AG20443 (cell line): ENCODE results near the gene GBP1.
"Not testable (repeated sequence)": the region's sequence is repeated elsewhere in the genome, so short reads cannot be mapped to it uniquely, and the experiment has no call there.

Experiments used
- DNase-seq: peaks from one replicate; pipeline ENCODE4 v3.0.0; 2012; ENCODE audit warnings: low spot score, mixed read lengths

The GBP1 gene, protein sequence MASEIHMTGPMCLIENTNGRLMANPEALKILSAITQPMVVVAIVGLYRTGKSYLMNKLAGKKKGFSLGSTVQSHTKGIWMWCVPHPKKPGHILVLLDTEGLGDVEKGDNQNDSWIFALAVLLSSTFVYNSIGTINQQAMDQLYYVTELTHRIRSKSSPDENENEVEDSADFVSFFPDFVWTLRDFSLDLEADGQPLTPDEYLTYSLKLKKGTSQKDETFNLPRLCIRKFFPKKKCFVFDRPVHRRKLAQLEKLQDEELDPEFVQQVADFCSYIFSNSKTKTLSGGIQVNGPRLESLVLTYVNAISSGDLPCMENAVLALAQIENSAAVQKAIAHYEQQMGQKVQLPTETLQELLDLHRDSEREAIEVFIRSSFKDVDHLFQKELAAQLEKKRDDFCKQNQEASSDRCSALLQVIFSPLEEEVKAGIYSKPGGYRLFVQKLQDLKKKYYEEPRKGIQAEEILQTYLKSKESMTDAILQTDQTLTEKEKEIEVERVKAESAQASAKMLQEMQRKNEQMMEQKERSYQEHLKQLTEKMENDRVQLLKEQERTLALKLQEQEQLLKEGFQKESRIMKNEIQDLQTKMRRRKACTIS

GRCh38 chr1:89065079-89065868, at the start of gene GBP1:
Gene GBP1, minus strand, starts transcription at chr1:89065208. Its CDS starts 1,974 bp downstream, at chr1:89063234.
- DNase-seq, result peak; percentile 55

DNA sequence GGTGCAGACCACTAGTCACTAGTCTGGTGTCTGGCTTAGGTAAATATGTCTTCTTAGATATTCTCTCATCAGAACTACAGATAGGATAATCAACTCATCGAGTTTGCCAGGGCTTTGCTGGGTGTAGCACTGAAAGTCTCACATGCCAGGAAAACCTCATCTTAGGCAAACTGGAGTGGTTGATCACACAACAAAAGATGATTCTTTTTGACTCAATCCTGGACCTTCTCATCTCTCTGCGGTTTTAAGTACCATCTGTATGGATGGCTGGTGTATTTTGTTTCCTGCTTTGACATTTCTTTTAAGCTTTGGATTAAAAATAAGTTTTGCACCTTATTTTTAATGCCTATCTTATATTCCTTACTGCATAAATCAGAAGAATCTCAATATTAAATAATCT, 49.7 kb upstream of the GBP1 start:
- DNase-seq, result no peak

- DNase-seq, result no peak
Observed at GRCh38 chr1:89112871-89113613, 48.0 kb upstream of the GBP1 start.

DNA sequence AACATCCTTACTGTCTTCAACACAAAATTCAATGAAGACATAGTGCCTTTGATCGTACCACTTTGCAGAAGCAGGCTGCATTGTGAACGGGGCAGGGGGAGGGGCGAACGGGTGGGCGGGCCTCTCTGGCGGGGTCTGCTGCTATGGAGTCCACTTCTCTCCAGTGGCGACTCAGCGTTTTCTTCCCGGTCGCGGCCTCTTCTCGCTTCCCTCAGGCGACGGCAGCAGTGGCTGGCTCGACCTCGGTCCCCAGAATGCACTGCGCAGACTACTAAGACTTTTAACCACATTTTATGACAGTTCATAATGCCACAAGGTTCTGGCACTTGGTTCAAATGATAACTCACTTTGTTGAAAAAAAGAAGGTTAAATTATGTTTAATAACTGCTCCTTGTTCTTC, 39.7 kb upstream of the GBP1 start:
- no peak for DNase-seq

- DNase-seq, result no peak
Observed at GRCh38 chr1:89104147-89104546, 39.1 kb upstream of the GBP1 start.

DNA sequence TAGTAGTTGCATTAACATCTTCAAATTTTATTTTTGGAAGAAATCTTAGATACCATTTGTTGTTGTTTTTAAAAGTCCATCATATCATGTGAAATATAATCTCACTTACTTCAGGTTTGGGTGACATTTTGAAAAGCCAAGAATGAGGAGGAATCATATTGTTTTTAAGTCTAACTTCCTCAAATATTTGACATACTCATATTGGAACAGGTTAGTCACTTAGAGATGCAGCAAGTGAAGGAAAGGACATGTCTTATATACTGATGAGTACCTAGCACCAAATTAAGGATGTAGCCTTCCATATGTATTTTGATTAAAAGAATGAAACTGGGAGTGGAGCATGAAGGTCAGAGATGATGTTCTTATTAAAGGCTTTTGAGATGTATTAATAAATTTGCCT, 37.0 kb upstream of the GBP1 start:
- DNase-seq, result no peak

DNA sequence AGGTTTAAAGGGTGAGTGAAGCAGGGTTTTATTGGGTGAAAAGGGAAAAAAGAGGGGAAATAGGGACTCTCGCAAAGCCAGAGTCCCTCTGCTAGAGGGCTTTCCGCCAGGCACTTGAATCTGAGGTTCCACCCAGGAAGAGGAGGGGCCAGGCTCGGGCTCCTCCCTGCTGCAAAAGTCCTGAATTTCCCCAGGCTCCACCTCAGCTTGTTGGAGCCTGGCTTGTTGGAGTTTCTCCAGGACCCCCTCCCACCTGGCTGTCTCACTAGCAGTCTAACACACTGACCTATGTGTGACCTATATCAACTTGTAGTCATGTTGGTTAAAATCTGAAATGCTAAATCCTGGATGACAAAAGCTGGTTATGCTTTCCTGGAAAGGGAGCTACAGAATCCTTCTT, 35.4 kb upstream of the GBP1 start:
- no peak for DNase-seq

- no peak for DNase-seq
Observed at GRCh38 chr1:89098857-89099256, 33.8 kb upstream of the GBP1 start.

DNA sequence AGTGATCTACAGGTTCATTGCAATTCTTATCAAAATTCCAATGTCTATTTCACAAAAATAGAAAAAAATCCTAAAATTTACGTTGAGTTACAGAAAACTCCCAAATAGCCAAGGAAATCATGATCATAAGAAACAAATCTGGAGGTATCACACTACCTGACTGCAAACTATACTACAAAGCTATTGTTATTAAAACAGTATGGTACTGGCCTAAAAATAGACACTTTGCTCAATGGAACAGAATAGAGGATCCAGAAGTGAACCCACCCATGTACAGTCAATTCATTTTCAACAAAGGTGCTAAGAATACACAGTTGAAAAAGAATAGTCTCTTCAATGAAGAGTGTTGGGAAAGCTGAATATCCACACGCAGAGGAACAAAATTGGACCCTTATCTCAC, 30.7 kb upstream of the GBP1 start:
- no peak for DNase-seq

DNA sequence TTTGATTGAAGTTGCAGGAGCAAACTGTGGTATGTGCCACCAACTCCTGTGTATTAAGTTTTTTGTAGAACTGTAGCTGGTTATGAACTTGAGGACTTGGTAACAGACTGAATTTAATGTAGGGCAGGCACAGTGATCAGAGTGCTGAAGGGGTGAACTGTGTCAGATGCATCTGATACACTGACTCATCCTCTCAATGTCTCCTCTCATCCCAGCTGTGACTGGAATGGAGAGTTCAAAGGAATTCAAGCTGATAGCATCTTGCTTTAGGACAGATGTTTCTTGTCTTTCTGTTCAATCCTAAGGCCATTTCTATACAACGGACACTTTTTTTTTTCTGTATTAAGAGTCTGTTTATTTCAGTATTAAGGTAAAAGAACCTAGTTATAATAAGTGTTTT, 25.0 kb upstream of the GBP1 start:
- DNase-seq, result no peak

DNA sequence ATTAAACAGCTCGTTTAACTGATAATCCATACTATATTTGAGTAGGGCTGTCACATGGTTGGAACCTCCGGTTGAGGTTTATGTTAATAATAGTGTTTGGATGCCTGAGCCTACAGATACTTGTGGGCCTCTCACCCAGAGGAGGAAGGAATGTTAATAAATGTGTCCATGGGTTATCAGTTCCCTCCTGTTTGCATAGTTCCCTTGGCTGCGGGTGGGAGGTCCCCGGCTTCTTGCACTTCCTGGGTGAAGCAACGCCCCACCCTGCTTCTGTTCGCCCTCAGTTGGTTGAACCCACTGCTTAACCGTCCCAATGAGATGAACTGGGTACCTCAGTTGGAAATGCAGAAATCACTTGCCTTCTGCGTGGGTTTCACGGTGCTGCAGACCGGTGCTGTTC, 23.6 kb upstream of the GBP1 start:
- DNase-seq, result no peak

DNA sequence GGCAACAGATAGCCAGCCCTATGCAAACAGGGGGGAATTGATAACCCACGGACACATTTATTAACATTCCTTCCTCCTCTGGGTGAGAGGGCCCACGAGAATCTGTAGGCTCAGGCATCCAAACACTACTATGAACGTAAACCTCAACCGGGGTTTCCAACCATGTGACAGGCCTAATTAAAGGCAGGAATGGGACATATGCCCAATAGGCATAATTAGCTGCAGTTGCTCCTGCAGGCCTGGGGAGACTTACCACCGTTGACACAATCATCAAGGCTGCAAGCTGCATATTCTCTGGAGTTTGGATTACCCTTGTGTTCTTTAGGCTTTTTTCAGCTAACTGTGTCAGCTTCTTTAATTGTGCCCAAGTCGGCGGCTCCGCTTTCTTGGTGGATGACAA, 22.2 kb upstream of the GBP1 start:
- DNase-seq, result no peak

DNA sequence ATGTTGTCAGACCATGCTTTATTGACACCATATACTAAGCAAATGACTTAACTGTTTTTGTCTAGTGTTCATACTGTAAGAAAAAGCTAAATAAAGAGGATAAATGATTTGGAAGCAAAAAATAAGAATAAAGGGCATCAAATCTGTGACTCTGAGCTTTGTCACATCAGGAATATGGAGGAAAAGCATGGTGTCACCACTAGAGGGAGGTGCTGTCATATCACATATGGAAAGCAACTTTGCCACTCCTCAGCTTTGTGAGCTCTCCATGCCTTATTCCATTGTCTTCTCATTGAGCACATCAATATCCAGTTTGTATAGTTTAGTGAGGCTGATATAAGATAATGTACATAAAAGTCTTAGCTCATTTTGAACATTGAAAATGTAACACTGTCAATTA, 20.8 kb upstream of the GBP1 start:
- DNase-seq, result no peak

- DNase-seq, result no peak
Observed at GRCh38 chr1:89081005-89081404, 16.0 kb upstream of the GBP1 start.

DNA sequence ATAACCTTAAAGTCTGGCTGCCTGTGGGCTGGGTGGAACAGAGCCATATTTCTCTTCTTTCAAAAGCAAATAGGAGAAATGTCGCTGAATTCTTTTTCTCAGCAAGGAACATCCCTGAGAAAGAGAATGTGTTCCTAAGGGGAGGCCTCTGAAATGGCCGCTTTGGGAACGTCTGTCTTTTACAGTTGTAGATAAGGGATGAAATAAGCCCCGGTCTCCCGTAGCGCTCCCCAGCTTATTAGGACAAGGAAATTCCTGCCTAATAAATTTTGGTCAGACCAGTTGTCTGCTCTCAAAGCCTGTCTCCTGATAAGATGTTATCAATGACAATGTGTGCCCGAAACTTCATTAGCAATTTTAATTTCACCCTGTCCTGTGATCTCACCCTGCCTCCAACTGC, 15.1 kb upstream of the GBP1 start:
- DNase-seq, result not testable (repeated sequence)

- not testable (repeated sequence) for DNase-seq
Observed at GRCh38 chr1:89072466-89073065, 7.6 kb upstream of the GBP1 start.

- DNase-seq, result no peak
Observed at GRCh38 chr1:89070509-89070908, 5.5 kb upstream of the GBP1 start.

DNA sequence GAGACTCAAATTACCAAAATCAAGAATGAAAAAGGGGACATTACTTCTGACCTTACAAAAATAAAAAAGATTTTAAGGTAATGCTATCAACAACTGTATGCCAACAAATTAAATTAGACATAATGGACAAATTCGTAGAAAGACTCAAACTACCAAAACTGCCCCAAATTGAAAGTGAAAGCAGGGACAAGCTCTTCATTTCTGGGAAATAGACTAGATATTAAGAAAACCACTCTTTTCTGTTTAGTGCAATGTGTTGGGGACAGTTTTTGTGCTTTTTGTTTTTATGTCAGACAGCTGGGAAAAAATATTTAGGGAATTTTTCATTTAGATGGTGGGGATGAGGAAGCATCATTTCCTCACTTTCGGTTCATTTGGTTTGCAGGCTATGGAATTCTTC, 4.9 kb upstream of the GBP1 start:
- no peak for DNase-seq

DNA sequence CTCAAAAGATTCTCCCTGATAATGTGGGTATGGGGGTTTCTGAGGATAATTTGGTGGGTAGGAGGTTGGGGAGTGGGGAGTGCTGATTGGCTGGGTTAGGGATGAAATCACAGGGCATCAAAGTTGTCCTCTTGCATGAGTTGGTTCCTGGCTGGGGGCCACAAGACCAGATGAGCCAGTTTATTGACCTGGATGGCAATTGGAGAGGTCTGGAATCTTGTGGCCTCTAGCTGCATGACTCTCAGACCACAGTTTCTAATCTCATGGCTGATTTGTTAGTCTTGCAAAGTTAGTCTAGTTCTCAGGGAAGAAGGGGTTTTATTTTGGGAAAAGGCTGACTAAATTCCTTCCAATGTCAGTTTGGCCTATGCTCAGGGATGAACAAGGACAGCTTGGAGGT, 3.3 kb upstream of the GBP1 start:
- DNase-seq, result peak; percentile 48

- DNase-seq, result no peak
Observed at GRCh38 chr1:89064632-89065031, 376 bp downstream of the GBP1 start.

DNA sequence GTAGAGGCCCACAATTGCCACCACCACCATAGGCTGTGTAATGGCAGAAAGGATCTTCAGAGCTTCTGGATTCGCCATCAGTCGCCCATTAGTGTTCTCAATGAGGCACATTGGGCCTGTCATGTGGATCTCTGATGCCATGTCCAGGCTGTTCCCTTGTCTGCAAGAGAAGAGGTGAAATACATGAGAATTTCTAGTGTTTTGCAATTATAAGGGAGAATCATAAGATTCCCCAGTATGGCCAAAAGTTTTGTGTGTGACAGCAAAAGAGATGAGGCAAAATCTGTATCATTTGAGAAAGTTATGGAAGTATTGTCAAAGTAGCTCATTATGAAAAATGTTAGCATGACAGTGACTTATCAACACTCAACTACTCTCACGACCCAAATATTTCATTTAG, 1.9 kb downstream of the GBP1 start:
- no peak for DNase-seq

GRCh38 chr1:89060091-89060490, 4.9 kb downstream of the GBP1 start:
- DNase-seq, result no peak
